Thoracic aorta (tissue), 2 donors: ENCODE results near the gene PABPN1L. TPM values are rescaled to one million over a fixed set of nuclear protein-coding genes. Genes with fewer than 3 reads are reported as not detected.

Experiments used
- ATAC-seq: fragments of 150-250 bp; one replicate; pipeline ENCODE4 v1.8.0; 2017; ENCODE audit warnings: low read depth; ENCODE audit not compliant: insufficient number of reproducible peaks, low FRiP score
- DNase-seq: peaks from one replicate; pipeline ENCODE4 v3.0.0-alpha.2; 2020; ENCODE audit warnings: low spot score
- H3K27ac ChIP-seq, 2 donors: fragments of 200-600 bp; sonication (generic); 1 replicate in 1 of 2; 2 replicates in 1 of 2; pipeline ENCODE4 v1.5.1; 2016; ENCODE audit warnings: mild to moderate bottlenecking in 2 of 2, moderate library complexity in 2 of 2
- H3K27me3 ChIP-seq: fragments of 200-600 bp; sonication (generic); replicated peaks from 2 replicates; pipeline ENCODE4 v1.6.0; 2016; ENCODE audit warnings: mild to moderate bottlenecking; ENCODE audit not compliant: insufficient read depth
- H3K36me3 ChIP-seq: fragments of 200-600 bp; sonication (generic); one replicate; pipeline ENCODE4 v1.5.1; 2016
- H3K4me1 ChIP-seq, 2 donors: fragments of 200-600 bp; sonication (generic); 1 replicate in 1 of 2; 2 replicates in 1 of 2; pipeline versions ENCODE4 v1.5.1 to v1.6.0; 2016; ENCODE audit warnings: low read depth in 2 of 2, mild to moderate bottlenecking in 1 of 2; ENCODE audit not compliant: control insufficient read depth in 1 of 2
- H3K4me3 ChIP-seq: fragments of 200-600 bp; sonication (generic); 2 replicates; pipeline ENCODE4 v1.5.1; 2016; ENCODE audit warnings: mild to moderate bottlenecking
- H3K9me3 ChIP-seq: fragments of 200-600 bp; sonication (generic); 2 replicates; pipeline ENCODE4 v1.5.1; 2016
- total RNA-seq, 2 donors: library from RNA; depleted of rRNA; stranded (reverse); fragments of >200 nt; gene quantifications; one replicate each; pipeline versions ENCODE4 v1.1.0 to v1.2.3, GENCODE V29; 2016
- TF ChIP-seq, protein P1 (sequence below): fragments of 200-600 bp; sonication (generic); IDR thresholded peaks from one replicate; pipeline ENCODE4 v1.5.1; 2019; ENCODE audit warnings: antibody characterized with exemption

Gene PABPN1L
- total RNA-seq, 2 donors from 2014 or later, result not detected

DNA sequence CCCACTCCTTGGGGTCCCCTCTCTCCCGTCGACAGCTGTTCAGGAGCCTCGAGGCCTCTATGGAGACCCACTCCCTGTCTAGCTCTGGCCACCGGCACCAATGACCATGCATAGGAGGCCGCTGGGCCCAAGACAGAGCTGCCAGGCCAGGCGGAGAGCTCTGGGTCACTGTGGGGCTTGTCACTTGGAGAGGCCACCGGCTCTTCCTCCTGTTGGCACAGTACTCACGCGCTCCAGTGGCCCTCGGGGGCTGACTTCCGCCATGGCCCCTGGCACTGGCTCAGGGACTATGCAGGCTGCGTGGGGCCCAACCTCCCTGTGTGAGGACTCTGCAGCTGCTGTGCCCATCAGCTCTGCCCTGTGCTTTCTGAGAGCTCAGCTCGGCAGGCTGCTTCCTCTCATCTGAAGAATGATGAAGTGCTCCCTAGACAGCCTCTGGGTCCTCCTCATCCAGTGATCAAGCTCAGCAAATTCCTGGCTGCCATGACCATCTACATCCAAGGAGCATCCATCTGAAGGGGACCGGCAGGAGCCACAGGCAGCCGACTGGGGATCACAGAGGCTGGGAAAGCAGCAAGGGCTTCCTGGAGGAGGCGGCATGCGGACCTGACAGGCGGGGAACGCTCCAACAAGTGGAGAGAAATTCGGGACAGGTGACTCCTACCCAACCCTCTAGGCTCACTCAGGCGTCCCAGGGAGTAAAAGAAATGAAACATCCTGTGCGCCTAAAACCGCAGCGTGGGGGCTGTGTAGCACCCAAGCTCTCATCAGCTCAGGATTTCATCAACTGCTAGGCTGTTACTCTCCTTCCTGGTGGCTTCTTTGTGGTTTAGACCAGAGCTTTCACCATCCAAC is 26.5 kb downstream of the PABPN1L start:
- peaks cover 21% of the 10 kb centered on the region for H3K36me3 ChIP-seq
- TF ChIP-seq, protein P1, sequence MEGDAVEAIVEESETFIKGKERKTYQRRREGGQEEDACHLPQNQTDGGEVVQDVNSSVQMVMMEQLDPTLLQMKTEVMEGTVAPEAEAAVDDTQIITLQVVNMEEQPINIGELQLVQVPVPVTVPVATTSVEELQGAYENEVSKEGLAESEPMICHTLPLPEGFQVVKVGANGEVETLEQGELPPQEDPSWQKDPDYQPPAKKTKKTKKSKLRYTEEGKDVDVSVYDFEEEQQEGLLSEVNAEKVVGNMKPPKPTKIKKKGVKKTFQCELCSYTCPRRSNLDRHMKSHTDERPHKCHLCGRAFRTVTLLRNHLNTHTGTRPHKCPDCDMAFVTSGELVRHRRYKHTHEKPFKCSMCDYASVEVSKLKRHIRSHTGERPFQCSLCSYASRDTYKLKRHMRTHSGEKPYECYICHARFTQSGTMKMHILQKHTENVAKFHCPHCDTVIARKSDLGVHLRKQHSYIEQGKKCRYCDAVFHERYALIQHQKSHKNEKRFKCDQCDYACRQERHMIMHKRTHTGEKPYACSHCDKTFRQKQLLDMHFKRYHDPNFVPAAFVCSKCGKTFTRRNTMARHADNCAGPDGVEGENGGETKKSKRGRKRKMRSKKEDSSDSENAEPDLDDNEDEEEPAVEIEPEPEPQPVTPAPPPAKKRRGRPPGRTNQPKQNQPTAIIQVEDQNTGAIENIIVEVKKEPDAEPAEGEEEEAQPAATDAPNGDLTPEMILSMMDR, result no peak
- no peak for DNase-seq
- no peak for ATAC-seq
- H3K4me3 ChIP-seq, result no peak overlapping the region
- H3K27me3 ChIP-seq, result no peaks in the 10 kb centered on the region
- H3K27ac ChIP-seq, result no peak overlapping the region
- H3K9me3 ChIP-seq, result no peaks in the 10 kb centered on the region
- no peaks in the 10 kb centered on the region for H3K4me1 ChIP-seq

DNA sequence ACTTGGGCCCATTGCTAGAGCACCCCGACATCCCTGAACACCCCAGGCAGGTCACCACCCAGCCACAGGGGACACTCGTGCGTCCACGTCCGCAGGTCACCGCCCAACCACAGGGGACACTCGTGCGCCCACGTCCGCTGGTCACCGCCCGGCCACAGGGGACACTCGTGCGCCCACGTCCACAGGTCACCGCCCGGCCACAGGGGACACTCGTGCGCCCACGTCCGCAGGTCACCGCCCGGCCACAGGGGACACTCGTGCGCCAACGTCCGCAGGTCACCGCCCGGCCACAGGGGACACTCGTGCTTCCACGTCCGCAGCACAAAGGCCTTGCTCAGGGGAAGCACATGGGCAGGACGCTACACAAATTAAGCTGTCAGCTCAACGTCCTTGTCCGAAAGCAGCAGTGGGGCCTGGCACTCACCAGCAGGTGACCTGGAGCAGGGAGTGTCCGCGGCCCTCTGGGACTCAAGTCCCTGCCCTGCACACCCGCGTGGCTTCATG is 27.4 kb downstream of the PABPN1L start:
- peaks cover 21% of the 10 kb centered on the region for H3K36me3 ChIP-seq
- ATAC-seq, result no peak
- no peak overlapping the region for H3K27ac ChIP-seq
- no peaks in the 10 kb centered on the region for H3K27me3 ChIP-seq
- TF ChIP-seq, protein P1, result no peak
- DNase-seq, result no peak
- no peaks in the 10 kb centered on the region for H3K9me3 ChIP-seq
- no peaks in the 10 kb centered on the region for H3K4me1 ChIP-seq
- no peak overlapping the region for H3K4me3 ChIP-seq

DNA sequence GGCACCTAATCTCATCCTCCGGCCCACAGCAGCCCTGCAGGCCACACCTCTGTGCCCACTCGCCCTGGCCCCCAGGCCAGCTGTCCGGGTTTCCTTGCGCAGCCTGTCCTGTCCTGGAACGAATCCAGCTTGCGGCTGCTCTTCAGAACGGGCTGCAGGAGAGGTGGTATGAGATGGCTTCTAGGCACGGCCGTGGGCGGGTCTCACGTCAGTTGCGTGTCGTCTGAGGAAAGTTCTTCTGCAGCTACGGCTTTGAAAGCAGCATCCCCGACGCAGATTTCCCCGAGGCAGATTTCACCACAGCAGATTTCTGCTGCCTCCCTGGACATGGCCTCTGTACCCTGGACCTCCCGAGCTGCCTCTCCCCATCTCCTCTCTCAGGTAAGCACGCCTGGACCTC is 27.9 kb downstream of the PABPN1L start:
- Histone ChIP-seq H3K27me3 (no peaks in the 10 kb centered on the region), H3K4me3 (no peak overlapping the region), H3K27ac (no peak overlapping the region), H3K36me3 (peaks cover 21% of the 10 kb centered on the region), H3K9me3 (no peaks in the 10 kb centered on the region), H3K4me1 (no peaks in the 10 kb centered on the region)
- DNase-seq (no peak), ATAC-seq (no peak)
- TF ChIP-seq, protein P1, result no peak

DNA sequence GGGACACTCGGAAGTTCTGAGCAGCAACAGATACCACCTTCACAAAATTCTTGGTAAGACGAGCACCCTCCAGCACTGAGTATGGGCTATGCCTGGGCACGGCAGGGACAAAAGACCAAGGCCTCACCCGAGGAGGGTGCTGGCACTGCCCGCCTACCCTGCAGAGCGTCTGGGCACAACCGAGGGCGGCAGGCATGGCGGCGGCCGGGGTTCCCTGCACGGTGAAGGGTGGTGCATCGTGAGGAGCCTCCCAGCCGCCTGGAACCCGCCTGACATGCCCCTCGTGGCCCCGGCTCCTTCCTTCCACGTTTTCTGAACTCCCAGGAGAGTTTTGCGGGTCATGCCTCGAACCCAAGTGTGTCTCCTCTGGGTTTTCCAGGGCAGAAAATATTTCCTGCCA is 28.7 kb downstream of the PABPN1L start:
- DNase-seq (no peak), ATAC-seq (no peak)
- TF ChIP-seq, protein P1, result no peak
- Histone ChIP-seq H3K4me1 (no peaks in the 10 kb centered on the region), H3K36me3 (peaks cover 21% of the 10 kb centered on the region), H3K4me3 (no peak overlapping the region), H3K27ac (no peak overlapping the region), H3K27me3 (no peaks in the 10 kb centered on the region), H3K9me3 (no peaks in the 10 kb centered on the region)

DNA sequence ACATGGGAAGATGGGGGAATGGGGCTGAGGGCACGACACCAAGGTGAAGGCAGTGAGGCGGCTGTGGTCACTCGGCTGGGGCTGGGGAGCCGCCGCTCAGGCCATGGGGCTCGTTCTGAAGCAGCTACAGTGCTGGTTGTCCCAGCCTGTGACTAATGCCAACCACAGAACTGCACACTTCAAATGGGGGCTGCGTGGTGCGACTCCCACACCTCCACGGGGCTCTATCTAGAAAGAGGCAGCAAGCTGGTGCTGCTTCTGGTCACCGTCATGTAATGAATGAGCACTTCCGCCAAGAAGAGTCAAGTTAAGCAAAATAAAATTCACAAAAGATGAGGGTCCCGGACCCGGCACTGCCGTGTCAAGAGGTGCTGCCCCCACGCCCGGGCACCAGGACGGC is 29.7 kb downstream of the PABPN1L start:
- Histone ChIP-seq H3K27me3 (no peaks in the 10 kb centered on the region), H3K4me3 (no peak overlapping the region), H3K4me1 (no peaks in the 10 kb centered on the region), H3K9me3 (no peaks in the 10 kb centered on the region), H3K27ac (no peak overlapping the region), H3K36me3 (peaks cover 21% of the 10 kb centered on the region)
- ATAC-seq, result no peak
- TF ChIP-seq, protein P1, result no peak
- DNase-seq, result no peak
